HPDE6-E6E7 (cell line): Measurements from ENCODE around the gene SRGAP2B.
"Not testable (repeated sequence)": the region's sequence is repeated elsewhere in the genome, so short reads cannot be mapped to it uniquely, and the experiment has no call there.

Experiments
- DNase-seq: peaks from one replicate; pipeline ENCODE4 v3.0.0; 2011; ENCODE audit warnings: missing footprints; ENCODE audit errors: extremely low spot score

The SRGAP2B gene

GRCh38 chr1:144998134-144998980 lies 96.8 kb downstream of the SRGAP2B start:
- DNase-seq = not testable (repeated sequence)

DNA sequence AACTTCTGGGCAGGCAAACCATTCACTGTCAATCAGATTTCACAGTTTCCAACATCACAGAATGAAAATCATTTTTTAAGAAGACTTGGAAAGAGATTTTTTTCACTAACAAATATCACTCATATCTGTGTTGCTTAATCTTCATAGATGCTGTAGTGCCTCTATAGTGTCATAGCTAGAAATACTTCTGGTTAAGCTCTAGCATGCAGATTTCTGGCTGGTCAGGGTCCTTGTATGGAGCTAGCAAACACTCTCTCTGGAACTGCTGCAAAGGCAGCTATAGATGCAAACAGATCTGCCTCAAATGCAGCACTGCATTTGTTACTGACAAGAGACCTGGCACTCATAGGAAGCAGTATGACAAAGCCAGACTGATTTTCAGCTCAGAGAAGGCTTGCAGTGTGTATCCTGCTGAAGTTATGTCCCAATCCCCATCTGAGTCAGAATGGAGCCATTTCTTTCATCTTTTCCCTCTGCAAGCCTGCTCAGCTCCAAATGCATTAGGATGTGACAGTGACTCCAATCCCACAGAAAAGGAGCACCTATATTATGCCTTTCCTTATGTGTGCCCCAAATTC lies 99.2 kb downstream of the SRGAP2B start:
- DNase-seq = not testable (repeated sequence)

GRCh38 chr1:144992915-144993314 lies 102.2 kb downstream of the SRGAP2B start:
- DNase-seq = not testable (repeated sequence)

DNA sequence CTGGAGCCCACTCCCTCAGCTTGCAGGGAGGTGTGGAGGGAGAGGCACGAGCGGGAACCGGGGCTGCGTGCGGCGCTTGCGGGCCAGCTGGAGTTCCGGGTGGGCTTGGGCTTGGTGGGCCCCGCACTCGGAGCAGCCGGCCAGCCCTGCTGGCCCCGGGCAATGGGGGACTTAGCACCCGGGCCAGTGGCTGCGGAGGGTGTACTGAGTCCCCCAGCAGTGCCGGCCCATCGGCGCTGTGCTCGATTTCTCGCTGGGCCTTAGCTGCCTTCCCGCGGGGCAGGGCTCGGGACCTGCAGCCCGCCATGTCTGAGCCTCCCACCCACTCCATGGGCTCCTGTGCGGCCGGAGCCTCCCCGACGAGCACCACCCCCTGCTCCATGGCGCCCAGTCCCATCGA lies 104.5 kb downstream of the SRGAP2B start:
- DNase-seq = not testable (repeated sequence)

DNA sequence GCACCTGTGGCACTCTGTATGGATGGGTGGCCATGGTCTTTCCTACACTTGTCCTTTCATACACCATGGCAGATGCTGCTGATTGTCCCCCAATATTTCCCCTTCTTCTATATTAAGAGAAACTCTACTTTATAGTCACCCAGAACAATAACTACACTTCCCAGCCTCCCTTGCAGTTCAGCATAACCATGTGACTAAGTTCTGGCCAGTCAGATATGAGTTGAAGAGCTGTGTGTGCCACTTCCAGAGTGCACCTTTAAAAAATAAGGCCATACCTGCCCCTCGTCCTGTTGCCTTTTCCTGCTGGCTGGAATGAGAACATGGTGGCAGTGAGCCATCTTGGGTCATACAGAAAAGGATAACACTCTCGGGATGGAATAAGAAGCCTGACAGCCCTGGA lies 108.0 kb downstream of the SRGAP2B start:
- DNase-seq = not testable (repeated sequence)

GRCh38 chr1:144986171-144986860 lies 108.8 kb downstream of the SRGAP2B start:
- not testable (repeated sequence) for DNase-seq

GRCh38 chr1:144985550-144986170 lies 109.5 kb downstream of the SRGAP2B start:
- not testable (repeated sequence) for DNase-seq

DNA sequence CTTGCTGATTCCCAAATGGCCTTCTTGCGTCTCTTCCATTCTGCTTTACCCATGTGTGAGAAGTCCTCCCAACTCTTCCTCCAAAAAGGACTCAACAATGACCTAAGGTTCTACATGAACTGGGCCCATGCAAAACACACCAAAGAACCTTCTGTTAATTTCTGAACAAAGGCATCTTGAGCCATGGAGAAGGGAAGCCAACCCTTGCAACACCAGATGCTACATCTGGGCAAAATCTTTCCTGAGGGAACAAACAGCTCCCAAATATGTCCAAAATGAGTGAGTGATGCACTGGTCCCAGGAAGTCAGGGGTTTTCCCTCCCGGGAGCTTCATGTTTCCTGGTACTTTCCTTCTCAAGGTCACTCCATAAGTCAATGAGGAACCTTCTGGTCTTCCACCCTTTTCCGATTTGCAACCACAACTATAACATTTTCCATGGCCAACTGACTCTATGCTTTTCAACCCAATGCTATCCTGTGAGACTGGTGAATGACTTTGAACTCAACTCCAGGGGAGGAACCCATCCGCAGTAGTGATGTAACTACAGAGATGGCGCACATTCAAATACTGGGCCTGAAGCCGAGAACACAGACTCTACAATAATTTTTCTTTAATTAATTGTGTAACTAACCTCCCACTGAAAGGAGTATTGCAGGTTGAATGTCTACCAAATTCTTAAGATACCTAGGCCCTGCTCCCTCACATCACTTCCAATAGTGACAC lies 112.2 kb downstream of the SRGAP2B start:
- DNase-seq = not testable (repeated sequence)

DNA sequence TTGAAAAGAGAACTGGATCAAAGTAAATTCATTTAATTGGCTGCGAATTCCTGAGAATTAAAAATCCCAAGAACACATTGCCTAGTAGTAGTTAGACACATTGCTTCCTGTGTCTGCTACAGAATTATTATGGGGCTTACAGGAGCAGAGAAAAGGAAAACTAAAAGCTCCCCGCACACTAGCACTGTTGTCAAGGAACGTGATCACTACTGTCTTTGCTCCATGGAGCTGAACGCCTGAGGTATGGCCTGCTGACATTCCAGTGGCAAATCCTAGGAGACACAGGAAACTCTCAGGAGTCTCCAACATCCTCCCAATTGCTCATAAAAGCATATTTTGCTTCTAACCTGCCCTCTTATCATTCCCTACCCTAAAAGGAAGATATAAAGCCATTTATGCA lies 114.0 kb downstream of the SRGAP2B start:
- not testable (repeated sequence) for DNase-seq

- not testable (repeated sequence) for DNase-seq
These were observed 115.0 kb downstream of the SRGAP2B start for GRCh38 chr1:144979960-144980595.

GRCh38 chr1:144977856-144978255 lies 117.3 kb downstream of the SRGAP2B start:
- DNase-seq = not testable (repeated sequence)

GRCh38 chr1:144971936-144972335 lies 123.2 kb downstream of the SRGAP2B start:
- DNase-seq = not testable (repeated sequence)

DNA sequence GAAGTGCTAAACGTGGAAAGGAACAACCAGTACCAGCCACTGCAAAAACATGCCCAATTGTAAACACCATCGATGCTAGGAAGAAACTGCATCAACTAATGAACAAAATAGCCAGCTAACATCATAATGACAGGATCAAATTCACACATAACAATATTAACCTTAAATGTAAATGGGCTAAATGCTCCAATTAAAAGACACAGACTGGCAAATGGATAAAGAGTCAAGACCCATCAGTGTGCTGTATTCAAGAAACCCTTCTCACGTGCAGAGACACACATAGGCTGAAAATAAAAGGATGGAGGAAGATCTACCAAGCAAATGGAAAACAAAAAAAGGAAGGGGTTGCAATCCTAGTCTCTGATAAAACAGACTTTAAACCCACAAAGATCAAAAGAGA lies 128.6 kb downstream of the SRGAP2B start:
- DNase-seq = not testable (repeated sequence)

- DNase-seq = not testable (repeated sequence)
These were observed 130.4 kb downstream of the SRGAP2B start for GRCh38 chr1:144964765-144965164.

- not testable (repeated sequence) for DNase-seq
These were observed 130.9 kb downstream of the SRGAP2B start for GRCh38 chr1:144964186-144964585.

GRCh38 chr1:144963571-144963970 lies 131.6 kb downstream of the SRGAP2B start:
- DNase-seq = not testable (repeated sequence)

- not testable (repeated sequence) for DNase-seq
These were observed 133.2 kb downstream of the SRGAP2B start for GRCh38 chr1:144961604-144962583.

GRCh38 chr1:144960929-144961488 lies 134.1 kb downstream of the SRGAP2B start:
- not testable (repeated sequence) for DNase-seq

GRCh38 chr1:144948390-144948789 lies 146.7 kb downstream of the SRGAP2B start:
- not testable (repeated sequence) for DNase-seq
